PC-9 (cell line): ENCODE data around the gene OSTM1. TPM values are rescaled to one million over a fixed set of nuclear protein-coding genes. Genes with fewer than 3 reads are reported as not detected.

Experiments
- BruUV-seq: library from RNA; stranded (reverse); fragments of 400-500 nt; replicated peaks from 2 replicates; lab custom pipeline; 2021; lab: Mats Ljungman, UMichigan
- CTCF ChIA-PET: fragments of 300-600 bp; sonication (Branson Sonifier 250); formaldehyde crosslinking; loops from one replicate; lab custom pipeline; 2022; ENCODE audit warnings: antibody characterized with exemption; lab: Charles Lee
- POLR2A ChIA-PET: fragments of 300-600 bp; sonication (Branson Sonifier 250); formaldehyde crosslinking; loops from one replicate; lab custom pipeline; 2022; ENCODE audit warnings: antibody characterized with exemption; ENCODE audit not compliant: unreplicated experiment; lab: Charles Lee
- DNase-seq, 2 experiments: peaks; one replicate each; pipeline versions ENCODE4 v3.0.0 to v3.0.0-alpha.2; 2015 to 2022; ENCODE audit warnings: mixed read lengths in 1 of 2
- H2AFZ ChIP-seq: fragments of 200-600 bp; sonication (generic); 2 replicates; pipeline ENCODE4 v1.8.1; 2017; ENCODE audit warnings: antibody characterized with exemption
- H3F3A ChIP-seq: fragments of 200-600 bp; sonication (generic); 2 replicates; pipeline ENCODE4 v1.8.1; 2017; ENCODE audit warnings: antibody characterized with exemption, mild to moderate bottlenecking, low read depth; ENCODE audit not compliant: insufficient read depth
- H3K27ac ChIP-seq: fragments of 200-600 bp; sonication (generic); 2 replicates; pipeline ENCODE4 v1.6.1; 2016; ENCODE audit warnings: mixed run types
- H3K27me3 ChIP-seq: fragments of 200-600 bp; sonication (generic); 2 replicates; pipeline ENCODE4 v1.6.1; 2016; ENCODE audit warnings: low read depth, mixed run types; ENCODE audit not compliant: insufficient read depth
- H3K36me3 ChIP-seq: fragments of 200-600 bp; sonication (generic); 2 replicates; pipeline ENCODE4 v1.6.1; 2016; ENCODE audit warnings: low read depth, mixed run types
- H3K4me1 ChIP-seq: fragments of 200-600 bp; sonication (generic); replicated peaks from 2 replicates; pipeline ENCODE4 v1.6.1; 2016; ENCODE audit warnings: mixed run types; ENCODE audit not compliant: insufficient read depth
- H3K4me2 ChIP-seq: fragments of 200-600 bp; sonication (generic); 2 replicates; pipeline ENCODE4 v1.6.1; 2017; ENCODE audit warnings: mixed run types
- H3K4me3 ChIP-seq: fragments of 200-600 bp; sonication (generic); 2 replicates; pipeline ENCODE4 v1.6.1; 2016; ENCODE audit warnings: mixed run types
- H3K79me2 ChIP-seq: fragments of 200-600 bp; sonication (generic); 2 replicates; pipeline ENCODE4 v1.6.1; 2017; ENCODE audit warnings: low read depth, mixed run types
- H3K9me2 ChIP-seq: fragments of 200-600 bp; sonication (generic); 2 replicates; pipeline ENCODE4 v1.8.1; 2017; ENCODE audit warnings: mild to moderate bottlenecking; ENCODE audit not compliant: insufficient read depth
- H3K9me3 ChIP-seq: fragments of 200-600 bp; sonication (generic); 2 replicates; pipeline ENCODE4 v1.8.1; 2016; ENCODE audit warnings: low read depth; ENCODE audit not compliant: insufficient read depth
- H4K20me1 ChIP-seq: fragments of 200-600 bp; sonication (generic); 2 replicates; pipeline ENCODE4 v1.8.1; 2017; ENCODE audit not compliant: insufficient read depth
- CTCF ChIP-seq: fragments of 200-600 bp; sonication (generic); conservative IDR thresholded peaks from 2 replicates; pipeline ENCODE4 v1.6.1; 2017; ENCODE audit warnings: mixed run types, antibody characterized with exemption, mild to moderate bottlenecking, moderate library complexity
- EZH2 ChIP-seq: fragments of 200-600 bp; sonication (generic); IDR thresholded peaks from 2 replicates; pipeline ENCODE4 v1.8.0; 2017; ENCODE audit warnings: antibody characterized with exemption, low read depth
- intact Hi-C: fragments of 100-400 bp; cut with micrococcal nuclease; formaldehyde crosslinking; loops from one replicate; pipeline ENCODE4 v1.10.0; 2022; ENCODE audit not compliant: unreplicated experiment
- total RNA-seq: library from RNA; stranded (reverse); gene quantifications from 2 replicates; pipeline ENCODE4 v1.2.3, GENCODE V29; 2021

The OSTM1 gene
- total RNA-seq, 1 experiment from 2014 or later, result 13.7 TPM

DNA sequence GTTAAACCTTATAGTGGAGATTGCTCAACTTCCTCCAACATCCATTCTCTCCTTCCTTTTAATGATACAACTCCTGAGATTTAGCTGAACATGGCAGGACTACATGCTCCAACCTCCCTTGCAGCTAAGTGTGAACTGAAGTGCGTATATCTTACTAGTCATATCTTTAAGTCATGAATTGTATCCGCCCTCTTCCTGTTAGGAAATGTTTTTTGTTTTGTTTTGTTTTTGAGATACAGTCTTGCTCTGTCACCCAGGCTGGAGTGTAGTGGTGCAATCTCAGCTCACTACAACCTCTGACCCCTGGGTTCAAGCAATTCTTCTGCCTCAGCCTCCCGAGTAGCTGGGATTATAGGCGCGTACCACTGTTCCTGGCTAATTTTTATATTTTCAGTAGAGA is 8.8 kb upstream of the OSTM1 start:
- no peak overlapping the region for H3K27ac ChIP-seq
- H2AFZ ChIP-seq, result no peak overlapping the region
- H3K9me3 ChIP-seq, result no peaks in the 10 kb centered on the region
- H3K79me2 ChIP-seq, result no peaks in the 10 kb centered on the region
- H3K4me2 ChIP-seq, result no peak overlapping the region
- ChIA-PET CTCF (no interaction called here), POLR2A (no interaction called here)
- peaks cover 11% of the 10 kb centered on the region for H3F3A ChIP-seq
- H3K4me3 ChIP-seq, result no peak overlapping the region
- DNase-seq, result no peak
- no peaks in the 10 kb centered on the region for H3K36me3 ChIP-seq
- no peaks in the 10 kb centered on the region for H4K20me1 ChIP-seq
- H3K9me2 ChIP-seq, result no peaks in the 10 kb centered on the region
- BruUV-seq, result no TSS peak
- peaks cover 27% of the 10 kb centered on the region for H3K4me1 ChIP-seq
- no peaks in the 10 kb centered on the region for H3K27me3 ChIP-seq
- TF ChIP-seq EZH2 (no peak), CTCF (no peak)
- intact Hi-C loops, result no loop called here

DNA sequence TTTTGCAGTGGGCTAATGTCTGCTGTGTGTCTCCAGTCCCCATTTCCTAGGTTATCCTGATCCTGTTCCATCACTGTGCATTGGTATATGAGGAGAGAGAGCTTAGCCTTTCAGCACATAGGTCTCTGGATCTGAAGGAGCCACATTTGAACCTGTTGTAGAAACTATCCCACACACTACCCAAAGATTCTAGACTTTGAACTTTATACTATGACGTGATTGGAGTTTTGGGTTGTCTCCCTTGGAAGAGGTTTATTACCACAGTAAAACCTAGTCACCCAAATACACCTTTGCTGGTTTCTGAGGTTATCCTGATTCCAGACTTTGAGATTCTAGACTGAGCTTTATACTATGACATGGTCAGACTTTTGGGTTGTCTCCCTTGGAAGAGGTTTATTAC is 8.0 kb upstream of the OSTM1 start:
- H3K27ac ChIP-seq, result no peak overlapping the region
- H3K9me2 ChIP-seq, result no peaks in the 10 kb centered on the region
- H3K4me1 ChIP-seq, result peaks cover 27% of the 10 kb centered on the region
- POLR2A ChIA-PET, result no interaction called here
- no peaks in the 10 kb centered on the region for H4K20me1 ChIP-seq
- no peak for DNase-seq
- CTCF ChIA-PET, result no interaction called here
- H3K79me2 ChIP-seq, result no peaks in the 10 kb centered on the region
- no TSS peak for BruUV-seq
- intact Hi-C loops, result no loop called here
- no peak overlapping the region for H2AFZ ChIP-seq
- H3K4me2 ChIP-seq, result no peak overlapping the region
- no peak overlapping the region for H3K4me3 ChIP-seq
- H3F3A ChIP-seq, result peaks cover 11% of the 10 kb centered on the region
- no peak for TF ChIP-seq CTCF
- H3K36me3 ChIP-seq, result no peaks in the 10 kb centered on the region
- no peaks in the 10 kb centered on the region for H3K27me3 ChIP-seq
- no peaks in the 10 kb centered on the region for H3K9me3 ChIP-seq

GRCh38 chr6:108080010-108080780 is 5.7 kb upstream of the OSTM1 start:
- no TSS peak for BruUV-seq
- TF ChIP-seq EZH2, result no peak
- no peak for TF ChIP-seq CTCF
- H2AFZ ChIP-seq, result peak overlapping the region; percentile 49; the same call in 1 of the 2 replicates
- no peaks in the 10 kb centered on the region for H3K79me2 ChIP-seq
- ChIA-PET CTCF (no interaction called here), POLR2A (interaction anchor here (0.6 kb wide), 1 partner anchor 169 kb away, joined by 5 read pairs; no protein-coding TSS in a partner anchor)
- H3K27me3 ChIP-seq, result no peaks in the 10 kb centered on the region
- no peaks in the 10 kb centered on the region for H3K9me2 ChIP-seq
- peak overlapping the region; percentile 48 for H3K4me2 ChIP-seq
- no peaks in the 10 kb centered on the region for H4K20me1 ChIP-seq
- DNase-seq, result peak; percentile 61 to 86
- peaks cover 11% of the 10 kb centered on the region for H3F3A ChIP-seq
- H3K36me3 ChIP-seq, result no peaks in the 10 kb centered on the region
- H3K9me3 ChIP-seq, result no peaks in the 10 kb centered on the region
- intact Hi-C loops, result no loop called here
- H3K27ac ChIP-seq, result peak overlapping the region; percentile 73
- H3K4me3 ChIP-seq, result no peak overlapping the region
- peaks cover 34% of the 10 kb centered on the region for H3K4me1 ChIP-seq
